ENCODE measurements around the gene C15orf40.

C15orf40 gene

DNA sequence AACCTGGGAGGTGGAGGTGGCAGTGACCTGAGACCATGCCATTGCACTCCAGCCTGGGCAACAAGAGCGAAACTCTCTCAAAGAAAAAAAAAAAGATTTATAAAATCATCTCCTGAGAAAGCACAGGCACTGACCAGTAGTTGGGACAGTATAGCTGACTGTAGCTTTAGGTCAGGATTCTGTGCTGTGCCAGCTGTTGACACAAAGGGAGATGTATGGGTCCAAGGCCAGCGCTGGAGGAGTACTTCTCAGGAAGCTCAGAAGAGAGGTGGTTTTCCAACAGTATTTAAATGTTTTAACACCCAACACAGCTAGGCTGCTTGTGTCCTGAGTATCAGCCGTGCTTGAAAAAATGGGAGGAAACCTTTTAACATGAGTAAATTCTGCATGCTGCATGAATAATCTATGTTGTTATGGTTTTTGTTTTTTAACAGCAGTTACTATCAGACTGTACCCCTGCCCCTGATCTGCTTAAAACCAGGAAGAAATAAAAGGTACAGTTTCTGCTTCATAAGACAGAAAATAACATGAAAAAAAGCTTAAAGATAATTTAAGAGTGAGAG is 18.9 kb downstream of the C15orf40 start:
- no peak for DNase-seq

DNA sequence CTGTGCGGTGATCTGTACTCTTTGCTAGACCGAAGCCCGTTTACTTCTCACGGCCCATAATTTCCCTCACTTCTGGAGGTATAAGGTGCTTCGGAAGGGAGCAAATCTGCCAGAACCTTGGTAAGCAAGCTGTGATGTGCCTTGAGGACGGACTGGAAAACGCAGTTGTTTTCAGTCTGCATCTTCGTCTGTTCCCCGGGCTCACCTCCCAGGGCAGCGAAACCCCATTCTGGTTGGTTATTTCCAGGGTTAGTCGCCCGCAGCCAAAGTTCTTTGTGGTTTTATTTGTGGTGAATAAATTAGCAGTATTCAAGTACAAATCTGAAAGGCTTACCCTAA is 25.0 kb downstream of the C15orf40 start:
- no peak for DNase-seq

DNA sequence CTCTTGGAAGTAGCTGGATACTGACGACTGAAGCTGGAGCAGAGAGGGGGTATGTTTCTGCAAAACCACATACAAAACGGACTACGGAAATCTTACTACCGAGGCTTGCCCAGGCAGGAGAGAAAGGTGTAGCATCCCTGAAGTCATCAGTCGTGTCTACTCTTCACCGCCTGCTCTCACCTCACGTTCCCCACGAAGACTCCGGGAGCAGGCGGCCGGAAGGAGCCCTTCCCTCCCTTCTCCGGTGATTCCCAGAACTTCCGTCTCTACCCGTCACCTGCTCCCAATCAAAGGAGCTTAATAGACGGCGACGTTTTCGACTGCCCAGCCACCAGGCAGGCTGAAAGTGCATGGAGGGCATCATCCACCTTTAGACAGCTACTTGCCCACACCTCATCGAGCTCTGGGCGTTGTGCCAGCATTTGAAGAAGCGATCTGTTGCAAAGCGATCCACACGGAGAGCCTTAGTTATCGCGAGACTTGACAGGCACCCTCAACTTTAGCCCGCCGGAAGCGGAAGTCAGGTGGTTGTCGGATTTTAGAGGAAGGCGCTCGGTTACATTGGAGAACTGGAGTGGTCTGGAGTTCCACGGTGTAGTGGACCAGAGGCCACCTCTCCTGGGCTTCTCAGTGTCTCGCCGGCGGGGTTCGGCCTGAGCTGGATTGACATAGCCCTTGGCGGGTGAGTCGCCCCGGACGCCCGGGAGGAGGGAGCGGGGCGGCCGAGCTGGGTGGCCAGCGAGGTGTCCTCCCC is 25.6 kb downstream of the C15orf40 start, which contains the start of gene RAMAC:
RAMAC (plus strand) TSS at position 523 of the 754 bp plus-strand sequence. CDS start 2,809 bp downstream, outside the sequence.
- peak; percentile 92 for DNase-seq

DNA sequence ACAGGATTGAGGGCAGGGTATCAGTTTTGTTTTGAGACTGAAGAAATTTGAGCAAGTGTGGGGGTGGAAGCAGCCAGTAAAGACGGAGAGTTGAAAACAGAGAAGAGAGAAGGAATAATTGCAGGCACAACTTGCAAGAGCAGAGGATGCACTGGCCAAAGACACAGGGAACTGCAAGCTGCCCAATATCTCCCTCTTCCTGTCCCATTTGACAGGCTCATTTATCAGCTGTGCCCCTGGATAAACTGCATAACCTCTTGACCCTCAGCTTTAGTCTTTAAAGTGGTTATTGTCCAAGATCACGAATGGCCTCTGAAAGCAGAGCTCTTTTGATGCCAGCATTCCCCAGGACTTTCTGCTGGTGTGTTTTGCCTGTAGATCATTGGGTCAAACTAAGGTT is 30.5 kb downstream of the C15orf40 start:
- DNase-seq, result no peak

DNA sequence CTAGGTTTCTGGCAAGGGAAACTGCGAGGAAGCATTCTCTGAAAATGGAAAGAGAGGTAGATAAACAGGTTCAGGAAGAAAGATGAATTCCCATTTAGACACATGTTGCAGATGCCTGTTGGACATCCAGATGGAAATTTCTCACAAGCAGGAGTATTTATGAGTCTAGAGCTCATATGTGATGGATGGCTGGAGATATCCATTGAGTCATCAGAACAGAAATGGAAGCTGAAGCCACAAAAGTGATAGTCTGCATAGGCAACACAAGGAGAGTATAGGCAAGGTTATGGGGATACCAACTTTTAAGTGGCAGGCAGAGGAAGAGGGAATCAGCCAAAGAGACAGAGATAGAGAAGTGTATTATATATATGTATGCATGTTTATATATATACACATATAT is 31.7 kb downstream of the C15orf40 start:
- DNase-seq, result no peak

DNA sequence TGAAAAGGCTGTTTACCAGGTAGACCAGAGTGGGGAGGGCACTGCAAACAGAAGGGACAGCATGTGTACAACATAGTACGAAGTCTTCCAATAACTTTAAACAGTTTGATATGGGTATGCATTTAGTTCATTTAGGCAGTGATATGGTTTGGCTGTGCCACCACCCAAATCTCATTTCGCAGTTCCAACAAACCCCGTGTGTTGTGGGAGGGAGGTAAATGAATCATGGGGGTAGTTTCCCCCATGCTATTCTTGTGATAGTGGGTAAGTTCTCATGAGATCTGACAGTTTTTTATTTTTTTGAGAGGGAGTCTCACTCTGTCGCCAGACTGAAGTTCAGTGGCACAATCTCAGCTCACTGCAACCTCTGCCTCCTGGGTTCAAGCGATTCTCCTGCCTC is 33.0 kb downstream of the C15orf40 start:
- DNase-seq, result no peak

DNA sequence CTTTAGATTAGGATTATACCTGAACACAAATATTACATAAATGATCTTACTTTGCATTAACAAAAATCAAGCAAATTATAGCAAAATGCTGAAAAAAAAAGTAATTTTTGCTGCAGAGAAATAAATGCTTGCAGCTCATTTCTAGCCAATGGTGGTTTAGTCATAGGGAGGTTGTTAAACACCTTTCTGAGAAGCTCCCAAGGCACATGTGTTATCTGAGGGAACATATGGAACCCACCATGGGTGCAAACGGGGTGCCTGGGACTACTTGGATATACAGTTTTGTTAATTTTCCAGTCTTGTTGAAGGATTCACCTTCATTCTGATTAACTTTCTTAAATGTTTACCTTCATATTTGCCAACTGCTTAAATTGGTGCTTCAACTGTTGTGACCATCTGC is 34.4 kb downstream of the C15orf40 start:
- no peak for DNase-seq

DNA sequence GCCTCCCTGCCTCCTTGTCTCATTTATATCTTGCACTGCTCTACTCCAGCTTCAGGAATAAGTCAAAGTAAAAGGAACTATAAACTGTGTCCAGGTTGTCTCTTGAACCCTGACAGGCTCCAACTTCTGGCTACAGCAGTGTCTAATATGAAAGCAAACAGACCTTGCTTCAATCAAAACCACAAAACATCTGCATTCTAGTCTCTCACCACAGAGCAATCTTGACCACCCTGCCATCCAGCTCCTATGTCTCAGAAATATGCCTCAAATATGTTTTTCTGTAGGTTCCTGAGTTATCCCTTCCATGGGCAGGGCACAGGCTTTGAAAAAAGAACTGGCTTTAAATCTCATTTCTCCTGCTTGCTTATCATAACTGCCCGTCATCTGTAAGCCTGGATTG is 38.4 kb downstream of the C15orf40 start:
- no peak for DNase-seq

DNA sequence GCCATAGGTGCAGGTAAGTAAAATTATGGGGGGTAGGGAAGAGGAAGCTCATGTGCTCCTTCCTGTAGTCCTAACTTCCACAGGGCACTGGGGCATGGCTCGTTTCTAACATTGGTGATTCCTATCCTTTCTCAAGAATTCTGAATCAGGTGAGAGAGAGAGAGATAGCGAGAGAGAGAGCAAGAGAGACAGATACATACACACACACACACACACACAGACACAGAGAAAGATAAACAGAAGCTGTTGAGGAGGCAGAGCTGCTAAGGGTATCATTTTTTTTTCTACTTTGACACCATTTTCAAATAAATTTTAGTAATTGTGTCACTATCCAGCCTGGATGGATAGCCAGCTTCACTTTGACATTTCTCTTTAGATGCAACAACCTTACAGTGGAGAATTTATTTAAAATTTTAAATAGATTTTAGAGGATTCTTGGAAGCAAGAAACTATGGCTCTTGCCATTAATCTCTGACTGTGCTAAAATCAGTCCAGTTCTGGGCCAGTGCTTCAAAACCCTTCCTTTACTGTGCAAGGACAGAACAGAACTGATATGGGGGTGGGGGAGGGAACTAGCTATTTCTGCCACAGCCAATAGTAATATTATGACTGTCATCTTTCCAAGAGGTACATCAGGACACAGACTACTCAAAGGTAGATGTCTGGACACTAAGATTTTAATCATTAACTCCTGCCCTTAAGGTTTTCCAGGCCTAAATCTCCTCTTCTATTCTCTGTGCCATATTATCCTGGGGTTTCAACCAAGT is 40.0 kb downstream of the C15orf40 start:
- DNase-seq, result no peak

DNA sequence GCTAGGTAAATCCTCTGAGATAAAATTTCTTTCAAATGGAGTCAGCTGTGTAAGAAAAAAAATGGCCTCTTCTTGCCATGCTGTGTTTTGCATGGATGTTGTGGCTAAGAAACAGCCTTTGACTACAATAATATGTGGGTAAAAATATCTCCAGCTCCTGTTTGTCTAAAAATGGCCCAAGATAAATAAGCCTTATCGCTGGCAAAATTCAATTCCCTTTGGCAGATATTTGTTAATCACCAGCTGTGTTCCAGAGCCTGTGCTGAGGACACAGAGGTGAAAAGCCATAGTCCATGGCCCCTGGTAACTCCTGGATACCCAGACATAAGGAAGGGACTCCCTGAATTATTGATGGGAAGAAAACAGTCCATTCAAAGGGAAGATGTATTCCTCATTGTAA is 40.7 kb downstream of the C15orf40 start:
- no peak for DNase-seq

DNA sequence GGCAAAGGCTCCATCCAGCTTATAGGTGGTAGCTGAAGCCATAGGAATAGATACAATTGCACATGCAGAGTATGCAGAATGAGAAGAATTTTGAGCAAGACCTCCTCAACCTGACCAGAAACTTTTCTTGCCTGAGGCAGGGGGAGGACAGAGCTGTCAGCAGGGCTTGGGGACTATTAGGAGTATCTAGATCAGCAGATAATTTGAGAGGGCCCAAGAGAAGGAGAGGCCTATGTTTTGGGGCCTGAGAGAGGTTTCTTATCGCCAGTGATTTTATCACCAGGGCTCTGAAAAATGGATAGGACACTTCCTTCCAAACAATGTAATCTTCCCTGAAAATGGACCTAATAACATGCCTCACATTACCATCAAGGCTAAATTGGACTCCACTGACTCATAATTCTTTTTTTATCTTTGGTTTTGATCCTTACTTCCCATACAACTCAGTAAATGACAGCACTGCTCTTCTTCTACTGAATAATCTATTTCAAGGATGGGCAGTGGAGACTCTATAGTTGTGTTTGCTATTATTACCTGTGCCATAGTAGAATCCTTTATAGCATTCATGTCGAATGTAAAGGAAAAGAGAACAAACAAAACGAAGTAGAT is 41.3 kb downstream of the C15orf40 start:
- no peak for DNase-seq

DNA sequence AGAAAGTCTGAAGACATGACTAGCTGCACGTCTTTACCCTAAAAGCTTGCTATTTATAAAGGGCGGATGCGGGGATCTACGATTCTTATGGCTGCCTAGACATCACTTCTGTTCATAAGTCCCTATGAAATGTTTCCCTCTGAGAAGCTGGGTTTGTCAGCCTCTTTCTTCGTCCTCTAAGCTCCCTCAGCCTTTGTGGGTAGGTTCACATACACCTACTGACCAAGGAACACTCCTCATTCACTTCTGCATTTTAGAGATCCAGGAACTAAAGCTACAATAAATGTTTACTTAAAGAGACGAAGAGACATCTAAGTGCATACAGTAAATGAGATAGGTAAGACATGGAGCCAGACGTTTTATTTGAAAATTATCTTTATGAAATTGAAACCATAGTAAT is 42.1 kb downstream of the C15orf40 start:
- DNase-seq, result no peak

DNA sequence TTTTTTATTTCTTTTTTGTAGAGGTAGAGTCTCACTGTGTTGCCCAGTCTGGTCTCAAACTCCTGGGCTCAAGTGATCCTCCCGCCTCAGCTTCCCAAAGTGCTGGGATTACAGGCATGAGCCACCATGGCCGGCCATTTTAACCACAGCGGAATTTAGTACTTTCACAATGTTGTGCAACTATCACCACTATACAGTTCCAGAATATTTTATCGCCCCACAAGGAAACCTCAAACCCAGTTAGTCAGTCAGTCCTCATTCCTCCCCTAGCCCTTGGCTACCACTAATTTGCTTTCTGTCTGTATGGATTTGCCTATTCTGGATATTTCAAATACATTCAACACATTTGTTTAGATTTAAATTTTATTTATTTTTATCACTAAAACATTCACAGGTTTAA is 43.4 kb downstream of the C15orf40 start:
- DNase-seq, result no peak

DNA sequence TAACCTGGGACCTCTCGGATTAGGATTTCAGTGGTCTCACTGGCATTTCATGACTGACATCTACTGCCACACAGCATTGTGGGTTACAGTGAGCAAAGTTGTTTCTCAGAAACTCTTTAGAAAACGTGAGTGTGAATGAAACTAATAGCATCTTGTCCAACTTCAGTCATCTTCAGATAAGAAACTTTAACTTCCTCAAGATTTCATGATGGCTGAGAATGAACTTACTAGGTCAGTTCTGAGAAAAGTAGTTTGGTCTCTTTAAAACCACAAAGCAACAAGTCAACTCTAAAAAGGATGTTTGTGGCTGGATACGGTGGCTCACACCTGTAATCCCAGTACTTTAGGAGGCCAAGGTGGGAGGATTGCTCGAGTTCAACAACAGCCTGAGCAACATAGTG is 44.8 kb downstream of the C15orf40 start:
- DNase-seq, result no peak

DNA sequence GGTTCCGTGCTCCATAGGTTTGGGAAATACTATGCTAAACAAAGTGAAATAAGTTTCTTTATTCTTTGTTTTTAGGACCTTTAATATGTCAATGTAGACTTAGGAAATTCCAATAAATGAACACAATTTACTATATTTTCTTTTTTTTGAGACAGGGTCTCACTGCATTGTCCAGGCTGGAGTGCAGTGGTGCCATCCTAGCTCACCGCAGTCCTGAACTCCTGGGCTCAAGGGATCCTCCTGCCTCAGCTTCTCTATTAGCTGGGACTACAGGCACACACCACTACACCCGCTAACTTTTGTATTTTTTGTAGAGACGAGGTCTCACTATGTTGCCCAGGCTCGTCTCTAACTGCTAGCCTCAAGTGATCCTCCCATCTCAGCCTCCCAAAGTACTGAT is 46.5 kb downstream of the C15orf40 start:
- no peak for DNase-seq

DNA sequence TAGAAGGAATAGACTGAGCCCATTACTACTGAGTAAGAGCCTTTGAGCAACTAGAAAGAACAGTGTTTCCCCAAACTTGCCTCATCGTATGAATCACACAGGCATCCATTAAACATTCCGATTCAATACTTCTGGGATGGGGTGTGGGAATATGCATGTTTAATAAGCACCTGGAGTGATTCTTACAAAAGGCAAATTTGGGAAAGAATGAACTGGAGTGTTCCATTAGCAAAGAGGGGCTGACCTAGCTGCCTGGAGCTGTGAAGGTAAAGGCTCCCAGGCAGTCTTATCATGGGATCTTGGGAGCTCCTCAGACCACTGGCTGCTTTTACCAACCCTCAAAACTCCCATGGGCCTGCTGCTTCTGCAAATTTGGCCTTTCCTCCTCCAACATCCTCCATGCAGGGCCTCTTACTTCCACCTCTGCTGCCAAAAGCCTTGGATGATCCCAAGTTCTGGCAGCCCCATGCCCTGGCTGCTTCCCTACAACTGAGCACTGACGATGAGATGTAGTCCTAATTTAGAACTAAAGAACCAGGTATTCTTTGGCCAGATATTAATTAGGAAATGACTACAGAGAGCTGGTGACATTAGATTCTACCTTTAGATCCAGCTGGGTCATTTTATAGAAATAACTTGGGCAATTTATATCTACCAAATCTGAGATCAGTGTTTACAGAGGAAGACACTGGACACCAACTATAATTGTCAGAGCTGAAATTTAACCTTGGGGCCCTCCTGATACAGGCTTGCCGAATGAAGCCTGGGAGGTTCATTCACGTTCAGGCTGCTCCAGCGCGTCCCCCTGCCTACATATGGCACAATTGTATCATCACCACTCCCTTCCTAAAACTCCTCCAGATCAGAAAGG is 47.7 kb downstream of the C15orf40 start:
- DNase-seq, result no peak

DNA sequence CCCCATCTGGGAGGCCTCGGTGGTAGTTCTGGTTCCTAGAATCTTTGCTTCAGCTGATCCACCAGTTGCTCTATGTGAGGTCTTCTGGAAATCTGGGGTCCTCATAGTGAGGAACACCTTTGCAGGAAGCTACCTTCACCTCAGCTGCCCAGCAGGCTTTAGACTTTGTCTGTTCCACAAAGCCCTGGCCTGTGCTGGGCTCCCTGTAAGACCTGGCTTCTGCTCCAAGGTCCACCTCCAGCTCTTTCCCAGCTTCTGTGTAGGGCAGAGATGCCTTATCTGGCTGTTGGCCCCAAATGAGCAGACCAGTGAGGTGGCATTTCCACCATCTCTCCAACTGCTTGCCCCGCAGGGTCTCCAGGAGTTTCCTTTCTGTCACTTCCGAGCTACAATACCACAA is 50.7 kb downstream of the C15orf40 start:
- no peak for DNase-seq

DNA sequence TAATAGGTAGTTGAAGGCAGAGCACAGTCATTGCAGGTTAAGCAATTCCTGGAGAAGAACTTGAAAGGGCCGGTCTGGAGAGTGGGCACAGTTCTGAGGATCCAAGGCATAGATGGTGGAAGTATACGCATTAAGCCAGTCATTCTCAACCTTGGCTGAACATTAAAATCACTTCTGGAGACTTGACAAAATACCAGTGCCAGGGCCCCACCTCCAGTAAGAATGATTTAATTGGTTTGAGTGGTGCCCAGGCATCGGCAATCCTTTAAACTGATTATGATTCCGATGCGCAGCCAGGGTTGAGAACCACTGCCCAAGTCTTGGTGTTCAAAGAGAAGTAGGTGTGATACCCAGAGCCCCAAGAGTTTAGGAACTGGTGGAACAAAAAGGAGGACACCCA is 52.0 kb downstream of the C15orf40 start:
- DNase-seq, result no peak

DNA sequence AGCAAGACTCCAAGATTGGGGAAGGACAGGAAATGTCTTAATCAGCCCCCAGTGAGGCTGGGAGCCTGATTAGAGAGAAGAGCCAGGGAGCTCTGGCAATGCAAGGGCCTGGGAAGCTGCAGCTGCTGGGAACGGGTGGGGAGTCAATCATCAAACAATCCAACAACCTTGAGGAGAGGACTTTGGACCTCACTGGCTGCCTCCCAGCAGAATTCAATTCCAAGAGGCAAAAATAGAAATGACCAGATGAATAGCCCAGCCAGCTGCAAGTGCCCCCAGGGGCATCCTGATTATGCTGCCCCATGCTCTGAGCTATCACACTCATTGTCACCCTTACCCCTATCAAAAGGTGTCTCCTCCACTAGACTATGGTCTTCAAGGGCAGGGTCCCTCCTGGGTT is 52.8 kb downstream of the C15orf40 start:
- DNase-seq, result no peak

DNA sequence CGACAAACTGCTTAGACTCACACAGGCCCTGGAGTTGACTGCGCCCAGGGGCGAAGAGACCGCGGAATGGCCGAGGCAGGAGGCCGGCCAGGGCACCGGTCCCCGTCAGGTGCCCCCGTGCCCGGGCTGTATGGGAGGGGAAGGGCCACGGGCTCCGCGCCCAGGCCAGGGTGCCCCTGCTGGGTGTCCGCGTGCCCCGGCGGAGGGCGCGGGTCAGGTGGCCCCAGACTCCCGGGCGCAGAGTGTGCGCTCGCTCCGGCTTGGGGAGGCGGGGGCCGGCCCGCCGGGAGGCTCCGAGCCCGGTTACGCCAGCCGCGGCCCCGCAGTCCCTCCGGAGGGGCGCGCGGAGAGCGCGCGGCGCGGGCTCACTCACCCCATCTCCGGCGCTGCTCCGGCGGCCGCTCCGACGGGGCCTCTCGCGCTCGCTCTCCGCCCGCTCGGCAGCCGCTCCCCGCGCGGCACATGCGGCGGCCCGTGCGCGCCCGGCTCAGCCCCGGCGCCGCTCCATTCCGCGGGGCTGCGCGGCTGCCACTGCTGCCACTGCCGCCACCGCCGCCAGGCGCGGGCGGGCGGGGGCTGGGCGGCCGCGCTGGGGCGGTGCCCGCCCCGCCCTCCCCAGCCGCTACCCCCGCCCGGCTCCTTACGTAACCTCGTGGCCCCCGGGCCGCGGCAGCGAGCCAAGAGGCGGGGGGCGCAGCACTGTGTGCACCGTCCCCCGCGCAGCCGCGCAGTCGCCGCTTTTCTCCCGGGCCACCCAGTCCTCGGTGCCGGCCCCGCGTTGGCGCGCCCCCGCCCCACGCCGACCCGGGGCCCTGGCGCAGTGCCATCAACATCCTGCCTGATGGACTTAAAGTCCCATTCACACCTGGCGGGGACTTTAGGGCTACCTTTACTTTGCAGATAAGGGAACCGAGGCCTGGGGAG is 59.0 kb downstream of the C15orf40 start, which contains the start of gene HOMER2:
HOMER2 (minus strand) TSS at position 563 of the 924 bp plus-strand sequence; CDS start at position 378, 185 bp downstream.
- DNase-seq, result no peak

DNA sequence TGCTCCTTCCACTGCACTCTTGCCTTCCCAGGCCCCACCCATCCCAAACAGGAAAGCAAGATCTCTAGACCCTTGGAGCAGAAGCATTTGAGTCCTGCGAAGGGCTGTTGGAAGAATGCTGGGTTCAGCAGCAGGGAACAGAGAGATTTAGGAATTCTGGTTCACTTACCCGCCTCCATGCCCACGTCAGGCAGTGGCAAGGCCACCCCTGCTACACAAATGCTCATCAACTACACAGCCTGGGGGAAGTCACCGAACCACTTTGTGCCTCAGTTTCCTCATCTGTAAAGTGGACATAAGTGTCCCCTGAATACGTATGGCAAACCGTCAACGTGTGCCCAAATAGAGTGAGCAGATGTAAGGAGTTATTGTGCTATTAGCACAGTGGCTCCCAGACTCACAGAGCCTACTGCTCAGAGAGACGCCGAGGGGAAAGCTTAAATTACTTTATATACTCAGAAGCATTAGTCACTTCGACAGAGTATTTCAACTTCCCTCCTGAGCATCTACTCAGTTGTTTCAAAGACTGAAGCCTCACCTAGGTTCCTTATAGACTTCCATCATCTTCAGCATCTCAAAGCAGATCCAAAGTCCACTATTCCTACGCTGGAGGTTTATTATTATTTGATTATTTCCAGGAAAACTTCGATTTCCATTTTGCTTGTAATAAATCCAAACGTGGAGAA is 59.8 kb downstream of the C15orf40 start:
- no peak for DNase-seq
